NCI-H2171 (cell line): ENCODE measurements around the gene NRXN3.
A peak's percentile ranks its signal among the peaks of the same experiment; 100 is the strongest.

Experiments
- DNase-seq: peaks from one replicate; lab custom pipeline; 2025; lab: John Stamatoyannopoulos, UW

The NRXN3 gene

GRCh38 chr14:79476552-79476951, 1306.4 kb downstream of the NRXN3 start:
- no peak for DNase-seq

- no peak for DNase-seq
These were observed 1310.0 kb downstream of the NRXN3 start for GRCh38 chr14:79480212-79480611.

- no peak for DNase-seq
These were observed 1312.7 kb downstream of the NRXN3 start for GRCh38 chr14:79482825-79483224.

DNA sequence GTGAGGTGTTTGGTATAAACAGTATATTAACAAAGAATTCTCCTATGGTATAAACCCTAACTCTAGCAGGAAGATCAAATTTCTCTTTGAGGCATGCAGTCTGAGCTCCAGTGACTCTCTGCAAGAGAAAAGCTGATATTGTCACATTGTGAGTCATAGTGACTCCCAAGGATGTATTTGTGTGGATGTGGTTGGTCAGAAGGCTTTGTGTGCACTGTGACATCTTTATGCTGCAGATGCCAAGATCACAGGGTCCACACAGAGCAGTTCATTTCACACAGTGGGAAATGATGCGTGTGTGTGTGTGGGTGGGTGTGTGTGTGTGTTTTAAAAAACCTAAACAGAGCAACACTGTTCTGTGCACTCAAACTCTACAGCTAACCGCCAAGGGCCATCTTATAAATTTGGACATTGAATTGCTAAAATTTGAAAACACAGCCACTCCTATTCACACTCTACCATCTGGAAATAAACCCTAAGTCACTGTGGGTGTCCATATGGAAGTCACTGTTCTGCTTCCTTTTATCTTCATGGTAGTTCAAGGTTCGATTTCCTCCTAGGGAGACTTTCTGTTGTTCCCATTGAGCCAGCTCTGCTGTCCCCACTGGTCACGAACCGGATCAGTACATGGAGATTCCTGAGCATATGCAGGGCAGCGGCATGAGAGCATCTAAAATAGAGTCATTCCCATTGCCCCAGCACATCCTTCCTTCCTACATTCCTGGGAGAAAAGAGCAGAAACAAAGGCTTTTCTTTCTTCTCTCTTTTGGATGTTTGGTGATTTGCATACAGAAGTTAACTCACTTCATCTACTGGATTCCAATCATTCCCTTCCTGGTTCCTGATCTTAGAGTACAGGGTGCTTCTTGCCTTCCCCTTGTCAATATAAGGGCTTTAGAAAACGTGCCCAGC, 1313.6 kb downstream of the NRXN3 start:
- peak; percentile 32 for DNase-seq

DNA sequence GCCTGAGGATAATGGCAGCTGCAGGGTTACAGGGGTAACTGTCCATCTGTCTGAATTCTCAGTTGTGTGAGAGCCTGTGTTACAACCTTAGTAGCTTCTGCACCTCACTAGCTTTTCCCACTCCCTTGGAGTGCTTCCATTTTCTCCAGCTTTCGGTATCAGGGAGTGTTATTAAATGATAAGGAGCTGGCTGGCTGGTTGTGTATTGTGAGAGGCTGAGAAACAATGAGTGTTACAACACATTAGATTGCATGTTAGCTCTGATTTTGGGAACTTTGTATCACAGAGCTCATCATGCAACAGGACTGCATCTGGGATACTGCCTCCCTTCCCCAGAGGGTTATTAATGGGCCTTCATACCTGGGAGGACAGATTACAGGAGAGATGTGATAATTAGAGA, 1317.5 kb downstream of the NRXN3 start:
- DNase-seq = no peak

- DNase-seq = no peak
These were observed 1321.0 kb downstream of the NRXN3 start for GRCh38 chr14:79491161-79491560.

- DNase-seq = no peak
These were observed 1323.0 kb downstream of the NRXN3 start for GRCh38 chr14:79493081-79493645.

DNA sequence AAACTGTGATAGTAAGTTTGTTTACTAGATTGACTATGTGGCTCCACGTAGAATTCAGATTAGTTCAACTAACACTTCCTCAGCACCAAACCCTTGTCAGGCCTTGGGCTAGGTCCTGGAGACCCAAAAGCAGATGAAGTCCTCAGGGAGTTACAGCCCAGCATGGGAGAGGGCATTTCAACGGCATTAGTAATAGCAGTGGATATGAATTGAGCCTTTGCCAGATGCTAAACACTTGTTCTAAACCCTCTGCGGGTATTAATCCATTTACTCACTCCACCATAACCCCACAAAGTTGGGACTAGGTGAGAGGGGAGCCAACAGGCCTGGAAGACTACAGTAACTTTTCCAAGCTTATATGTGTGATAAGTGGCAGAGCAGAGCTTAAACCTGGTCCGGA, 1326.5 kb downstream of the NRXN3 start:
- no peak for DNase-seq

- DNase-seq = no peak
These were observed 1330.3 kb downstream of the NRXN3 start for GRCh38 chr14:79500489-79500888.

GRCh38 chr14:79502136-79502750, 1332.1 kb downstream of the NRXN3 start:
- no peak for DNase-seq

GRCh38 chr14:79502751-79503148, 1332.6 kb downstream of the NRXN3 start:
- no peak for DNase-seq

GRCh38 chr14:79510659-79511058, 1340.5 kb downstream of the NRXN3 start:
- peak; percentile 44 for DNase-seq

- no peak for DNase-seq
These were observed 1341.0 kb downstream of the NRXN3 start for GRCh38 chr14:79511146-79511545.

- DNase-seq = no peak
These were observed 1343.3 kb downstream of the NRXN3 start for GRCh38 chr14:79513446-79513845.

DNA sequence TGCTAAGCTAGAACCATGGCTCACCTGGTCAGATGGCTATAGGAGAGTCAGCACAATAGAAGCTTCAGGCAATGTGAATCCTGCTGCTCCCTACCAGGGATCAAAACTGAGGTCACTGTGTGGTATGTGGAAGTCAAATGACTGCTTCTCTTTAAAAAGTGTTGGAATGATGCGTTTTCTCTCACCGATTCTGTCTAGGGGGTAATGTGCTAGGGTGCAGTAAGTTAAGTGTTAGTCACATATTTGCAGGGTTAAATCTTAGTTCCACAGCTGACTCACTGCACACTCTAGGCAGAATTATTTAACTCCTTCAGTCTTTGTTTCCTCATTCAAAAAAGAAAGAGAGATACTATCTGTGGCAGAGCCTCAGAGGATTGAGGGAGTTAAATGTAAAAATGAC, 1344.5 kb downstream of the NRXN3 start:
- no peak for DNase-seq

- no peak for DNase-seq
These were observed 1345.0 kb downstream of the NRXN3 start for GRCh38 chr14:79515158-79515557.

- DNase-seq = no peak
These were observed 1345.8 kb downstream of the NRXN3 start for GRCh38 chr14:79516009-79516408.

GRCh38 chr14:79525416-79525815, 1355.2 kb downstream of the NRXN3 start:
- DNase-seq = no peak

DNA sequence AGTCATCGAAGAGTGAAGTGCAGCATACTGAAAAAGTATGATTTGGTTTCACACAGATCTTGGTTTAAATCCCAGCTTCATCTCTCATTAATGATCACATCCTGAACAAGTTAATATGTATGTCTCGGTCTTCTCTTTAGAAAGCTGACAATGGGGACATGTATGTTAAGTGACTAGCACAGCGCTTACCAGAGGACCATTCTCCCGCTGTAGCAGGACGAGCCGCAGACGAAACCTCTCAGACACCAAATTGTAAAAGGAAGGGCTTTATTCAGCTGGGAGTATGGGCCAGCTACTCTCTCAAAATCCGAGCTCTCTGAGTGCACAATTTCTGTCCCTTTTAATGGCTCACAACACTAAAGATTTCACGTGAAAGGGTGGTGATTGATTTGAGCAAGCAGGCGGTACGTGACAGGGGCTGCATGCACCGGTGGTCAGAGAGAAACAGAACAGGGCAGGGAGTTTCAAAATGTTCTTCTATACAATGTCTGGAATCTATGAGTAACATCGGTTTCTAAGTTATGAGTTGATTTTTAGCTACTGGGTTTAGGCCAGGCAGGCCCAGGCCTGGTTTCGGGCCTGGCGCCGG, 1358.7 kb downstream of the NRXN3 start:
- DNase-seq = no peak

DNA sequence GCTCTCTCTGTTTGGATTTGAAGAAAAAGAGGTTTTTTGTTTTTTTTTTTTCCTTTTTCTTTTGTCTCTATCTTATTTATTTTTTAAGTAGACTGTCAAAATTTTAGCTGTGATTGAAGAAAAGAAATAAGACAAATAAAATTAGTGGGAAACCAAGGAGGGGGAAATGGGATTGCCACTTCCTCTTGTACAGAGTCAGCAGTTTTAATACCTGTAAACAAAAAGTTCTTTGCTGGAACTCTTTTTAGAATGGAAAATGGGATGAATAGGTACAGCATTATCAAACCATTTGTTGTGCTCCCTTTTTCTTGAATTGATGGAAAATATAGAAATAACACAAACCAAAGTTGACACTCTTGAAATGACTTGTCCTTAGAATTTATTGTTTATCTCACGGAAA, 1360.4 kb downstream of the NRXN3 start:
- no peak for DNase-seq

DNA sequence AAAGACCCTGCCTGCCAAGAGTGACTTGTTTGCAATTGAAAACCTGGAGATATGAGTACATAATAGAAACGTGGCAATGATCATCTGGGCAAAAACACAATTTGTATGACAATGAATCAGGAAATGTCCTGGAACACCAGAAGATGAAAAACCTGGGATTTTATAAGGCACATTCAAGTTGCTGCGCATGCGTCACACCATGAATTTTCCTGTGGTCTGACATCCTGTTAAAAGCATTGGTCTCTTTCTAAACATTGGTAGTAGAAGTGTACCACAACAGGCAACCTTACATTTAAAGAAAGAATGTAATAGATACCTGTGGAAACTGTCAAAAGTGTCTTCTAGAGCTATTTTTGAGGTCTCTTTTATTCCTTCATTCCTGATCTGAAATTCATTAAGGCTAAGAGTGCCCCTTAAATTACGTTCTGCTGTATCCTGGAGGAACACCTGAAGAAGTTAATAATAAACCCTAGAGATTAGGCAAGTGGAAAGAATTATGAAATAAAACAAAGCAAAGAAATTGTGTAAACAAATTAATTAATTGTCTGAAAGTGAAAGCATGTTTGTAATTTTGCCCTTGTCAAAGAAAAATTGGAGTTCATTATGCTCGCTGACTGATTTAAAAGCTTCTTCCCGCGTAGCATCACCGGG, 1364.7 kb downstream of the NRXN3 start:
- DNase-seq = no peak

GRCh38 chr14:79540394-79540793, 1370.2 kb downstream of the NRXN3 start:
- no peak for DNase-seq
